ENCODE results near the gene PHC1. TPM values are rescaled to one million over a fixed set of nuclear protein-coding genes. Genes with fewer than 3 reads are reported as not detected.

Gene PHC1
- total RNA-seq, 1 donor from 2014 or later: 8.5 TPM

DNA sequence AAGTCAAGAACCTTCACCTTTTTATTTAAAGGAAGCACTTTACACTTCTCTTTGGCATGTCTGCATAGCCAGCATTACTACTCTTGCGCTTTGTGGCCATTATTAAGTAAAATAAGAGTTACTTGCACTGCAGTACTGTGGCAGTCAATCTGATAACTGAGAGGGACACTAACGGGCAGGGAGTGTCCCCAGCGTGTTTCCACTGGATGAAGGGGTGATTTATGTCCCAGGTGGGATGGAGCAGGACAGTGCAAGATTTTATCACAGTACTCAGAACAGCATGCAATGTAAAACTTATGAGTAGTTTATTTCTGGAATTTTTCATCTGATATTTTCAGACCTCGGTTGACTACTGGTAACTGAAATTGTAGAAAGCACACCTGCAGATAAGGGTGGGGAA, 43.3 kb downstream of the PHC1 start:
- H3K4me3 Mint-ChIP-seq (ENCODE audit: low read depth): no peak overlapping the region
- intact Hi-C loops (cut with micrococcal nuclease): loop anchor here (10.0 kb wide), 1 partner anchor 287 kb away; no protein-coding TSS in a partner anchor
- H3K27me3 Mint-ChIP-seq (ENCODE audit: low read depth): no peaks in the 10 kb centered on the region
- H3K36me3 Mint-ChIP-seq (ENCODE audit: low read depth): peaks cover 48% of the 10 kb centered on the region
- H3K4me1 Mint-ChIP-seq (ENCODE audit: low read depth): peaks cover 24% of the 10 kb centered on the region
- no peak overlapping the region for H3K27ac Mint-ChIP-seq
- H3K9me3 Mint-ChIP-seq: peaks cover 32% of the 10 kb centered on the region
- no peak for DNase-seq (ENCODE audit: low spot score)

DNA sequence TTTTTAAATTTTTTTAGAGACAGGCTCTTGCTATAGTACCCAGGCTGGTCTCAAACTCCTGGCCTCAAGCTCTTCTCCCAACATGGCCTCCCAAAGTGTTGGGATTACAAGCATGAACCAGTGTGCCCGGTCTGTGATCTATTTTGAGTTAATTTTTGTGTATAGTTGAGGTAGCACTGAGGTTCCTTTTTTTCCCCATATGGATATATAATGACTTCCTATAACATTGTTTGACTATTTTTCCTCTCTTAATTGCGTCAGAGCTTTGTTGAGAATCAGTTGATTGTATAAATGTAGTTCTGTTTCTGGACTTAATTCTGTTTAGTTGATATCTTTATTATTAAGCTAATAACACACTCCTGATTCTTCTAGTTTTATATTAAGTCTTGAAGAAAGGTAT, 43.8 kb downstream of the PHC1 start:
- Mint-ChIP-seq H3K9me3 (peaks cover 32% of the 10 kb centered on the region), H3K27me3 (ENCODE audit: low read depth) (no peaks in the 10 kb centered on the region), H3K27ac (no peak overlapping the region), H3K4me3 (ENCODE audit: low read depth) (no peak overlapping the region), H3K36me3 (ENCODE audit: low read depth) (peaks cover 48% of the 10 kb centered on the region), H3K4me1 (ENCODE audit: low read depth) (peaks cover 19% of the 10 kb centered on the region)
- intact Hi-C loops (cut with micrococcal nuclease): loop anchor here (10.0 kb wide), 1 partner anchor 287 kb away; no protein-coding TSS in a partner anchor
- no peak for DNase-seq (ENCODE audit: low spot score)

DNA sequence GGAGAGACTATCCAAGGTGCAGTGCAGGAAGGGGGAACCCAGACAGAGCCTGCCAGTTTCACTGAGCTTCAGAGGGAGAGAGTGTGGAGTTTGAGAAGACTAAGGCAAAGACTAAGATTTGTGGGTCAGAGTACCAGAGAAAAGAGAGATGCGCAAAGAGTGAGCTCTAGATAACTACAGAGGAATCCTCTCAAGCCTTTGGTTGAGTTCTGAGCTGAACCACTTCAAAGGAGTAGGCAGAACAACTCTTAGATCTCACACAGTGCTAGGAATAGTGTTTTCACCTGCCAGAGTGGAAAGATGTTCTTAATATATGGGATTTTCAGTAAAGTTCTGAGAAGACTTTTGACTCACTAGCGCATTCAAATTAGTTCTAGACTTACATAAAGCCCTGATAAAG, 45.9 kb downstream of the PHC1 start:
- no peak overlapping the region for H3K27ac Mint-ChIP-seq
- H3K9me3 Mint-ChIP-seq: peaks cover 30% of the 10 kb centered on the region
- H3K4me3 Mint-ChIP-seq (ENCODE audit: low read depth): no peak overlapping the region
- peaks cover 40% of the 10 kb centered on the region for H3K36me3 Mint-ChIP-seq (ENCODE audit: low read depth)
- peaks cover 4% of the 10 kb centered on the region for H3K4me1 Mint-ChIP-seq (ENCODE audit: low read depth)
- intact Hi-C loops (cut with micrococcal nuclease): no loop called here
- no peak for DNase-seq (ENCODE audit: low spot score)
- peaks cover 8% of the 10 kb centered on the region for H3K27me3 Mint-ChIP-seq (ENCODE audit: low read depth)

DNA sequence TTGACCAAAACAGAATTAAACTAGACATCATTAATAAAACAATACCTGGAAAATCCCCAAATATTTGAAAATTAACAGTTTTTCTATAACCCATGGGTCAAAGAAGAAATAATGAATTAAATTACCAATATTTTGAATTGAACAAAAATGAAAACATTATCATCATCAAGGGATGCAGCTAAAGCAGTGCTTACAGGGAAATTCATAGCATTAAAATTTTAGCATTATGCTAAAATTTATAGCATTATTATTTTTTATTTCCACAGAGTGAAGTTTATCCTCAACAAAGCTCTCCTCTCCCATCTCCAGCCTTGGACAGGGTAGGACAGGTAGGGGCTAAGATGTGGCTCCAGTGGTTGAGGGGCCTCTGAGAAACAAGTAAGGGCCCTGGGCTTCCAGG, 54.5 kb downstream of the PHC1 start:
- Mint-ChIP-seq H3K27me3 (ENCODE audit: low read depth) (peaks cover 6% of the 10 kb centered on the region), H3K27ac (no peak overlapping the region), H3K4me3 (ENCODE audit: low read depth) (no peak overlapping the region), H3K9me3 (peaks cover 42% of the 10 kb centered on the region), H3K4me1 (ENCODE audit: low read depth) (no peaks in the 10 kb centered on the region), H3K36me3 (ENCODE audit: low read depth) (peaks cover 14% of the 10 kb centered on the region)
- DNase-seq (ENCODE audit: low spot score): no peak
- intact Hi-C loops (cut with micrococcal nuclease): no loop called here

DNA sequence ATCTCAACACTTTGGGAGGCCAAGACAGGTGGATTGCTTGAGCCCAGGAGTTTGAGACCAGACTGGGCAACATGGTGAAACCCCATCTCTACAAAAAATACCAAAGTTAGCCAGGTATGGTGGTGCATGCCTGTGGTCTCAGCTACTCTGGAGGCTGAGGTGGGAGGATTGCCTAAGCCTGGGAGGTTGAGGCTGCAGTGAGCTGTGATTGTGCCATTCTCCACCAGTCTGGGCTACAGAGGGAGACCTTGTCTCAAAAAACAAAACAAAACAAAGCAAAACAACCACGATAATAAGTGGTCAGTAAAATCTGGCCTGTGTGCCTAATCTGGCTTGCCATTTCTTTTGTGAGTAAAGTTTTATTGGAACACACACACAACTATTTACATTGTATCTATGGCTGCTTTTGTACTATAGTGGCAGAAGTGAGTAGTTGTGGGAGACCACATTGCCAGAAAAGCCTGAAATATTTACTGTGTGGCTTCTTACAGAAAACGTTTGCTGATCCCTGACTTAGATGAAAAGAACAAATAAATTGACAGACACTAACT, 55.6 kb downstream of the PHC1 start:
- Mint-ChIP-seq H3K27ac (no peak overlapping the region), H3K4me1 (ENCODE audit: low read depth) (no peaks in the 10 kb centered on the region), H3K27me3 (ENCODE audit: low read depth) (no peaks in the 10 kb centered on the region), H3K4me3 (ENCODE audit: low read depth) (no peak overlapping the region), H3K36me3 (ENCODE audit: low read depth) (peaks cover 11% of the 10 kb centered on the region), H3K9me3 (peaks cover 42% of the 10 kb centered on the region)
- intact Hi-C loops (cut with micrococcal nuclease): no loop called here
- DNase-seq (ENCODE audit: low spot score): no peak

DNA sequence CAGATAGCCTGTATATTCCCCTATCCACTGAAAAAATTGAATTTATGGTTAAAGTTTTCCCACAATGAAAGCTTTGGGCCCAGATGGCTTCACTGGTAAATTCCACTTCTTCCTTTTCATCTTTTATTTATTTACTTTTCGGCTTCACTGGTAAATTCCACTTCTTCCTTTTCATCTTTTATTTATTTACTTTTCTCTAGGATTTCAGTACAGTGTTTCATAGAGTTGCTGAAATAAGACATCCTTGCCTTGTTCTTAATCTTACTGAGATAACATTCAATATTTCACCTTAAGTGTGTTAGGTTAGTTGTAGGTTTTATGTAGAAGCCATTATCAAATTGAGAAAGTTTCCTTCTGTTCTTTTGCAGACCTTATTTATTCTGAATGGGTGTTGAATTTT, 56.1 kb downstream of the PHC1 start:
- intact Hi-C loops (cut with micrococcal nuclease): no loop called here
- H3K27ac Mint-ChIP-seq: no peak overlapping the region

DNA sequence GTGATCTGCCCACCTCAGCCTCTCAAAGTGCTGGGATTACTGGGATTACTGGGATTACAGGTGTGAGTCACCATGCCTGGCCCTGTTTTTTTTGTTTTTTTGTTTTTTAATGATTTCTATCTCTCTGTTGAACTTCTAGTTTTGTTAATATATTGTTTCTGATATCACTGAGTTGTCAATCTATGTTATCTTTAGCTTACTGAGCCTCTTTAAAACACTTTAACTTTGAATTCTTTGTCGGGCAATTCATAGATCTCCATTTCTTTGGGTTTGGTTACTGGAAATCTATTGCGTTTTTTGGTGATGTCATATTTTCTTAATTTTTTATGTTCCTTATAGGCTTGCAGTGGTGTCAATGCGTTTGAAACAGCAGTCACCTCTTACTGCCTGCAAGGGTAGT, 65.8 kb downstream of the PHC1 start:
- H3K27me3 Mint-ChIP-seq (ENCODE audit: low read depth): peaks cover 2% of the 10 kb centered on the region
- DNase-seq (ENCODE audit: low spot score): no peak
- H3K27ac Mint-ChIP-seq: no peak overlapping the region
- no peaks in the 10 kb centered on the region for H3K4me1 Mint-ChIP-seq (ENCODE audit: low read depth)
- intact Hi-C loops (cut with micrococcal nuclease): no loop called here
- peaks cover 31% of the 10 kb centered on the region for H3K9me3 Mint-ChIP-seq
- H3K36me3 Mint-ChIP-seq (ENCODE audit: low read depth): peaks cover 10% of the 10 kb centered on the region
- no peak overlapping the region for H3K4me3 Mint-ChIP-seq (ENCODE audit: low read depth)

More for the DNA sequence above, 56.1 kb downstream of the PHC1 start:
- peaks cover 43% of the 10 kb centered on the region for H3K9me3 Mint-ChIP-seq
- no peaks in the 10 kb centered on the region for H3K27me3 Mint-ChIP-seq (ENCODE audit: low read depth)
- peaks cover 11% of the 10 kb centered on the region for H3K36me3 Mint-ChIP-seq (ENCODE audit: low read depth)
- H3K4me3 Mint-ChIP-seq (ENCODE audit: low read depth): no peak overlapping the region
- H3K4me1 Mint-ChIP-seq (ENCODE audit: low read depth): no peaks in the 10 kb centered on the region
- DNase-seq (ENCODE audit: low spot score): no peak

DNA sequence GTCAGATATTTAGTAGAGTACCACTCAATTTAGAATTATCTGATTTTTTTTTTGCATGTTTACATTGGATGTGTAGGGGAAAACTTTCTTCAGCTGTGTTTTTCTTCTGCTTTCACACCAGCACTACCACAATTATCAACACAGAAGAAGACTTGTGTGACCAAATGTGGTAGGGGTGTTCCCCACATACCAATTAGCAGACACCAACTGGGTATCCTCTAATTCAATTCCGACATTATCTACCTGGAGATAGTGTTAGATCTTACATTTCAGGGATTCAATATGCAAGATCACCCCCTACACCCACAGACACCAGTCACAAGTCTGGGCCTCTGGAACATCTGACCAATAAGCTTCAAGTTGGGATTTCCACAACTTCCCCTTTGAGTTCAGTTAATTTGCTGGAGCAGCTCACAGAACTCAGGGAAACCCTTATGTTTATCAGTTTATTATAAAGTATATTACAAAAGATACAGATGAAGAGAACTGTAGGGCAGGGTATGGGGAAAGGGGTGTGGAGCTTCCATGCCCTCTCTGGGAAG, 71.0 kb downstream of the PHC1 start:
- intact Hi-C loops (cut with micrococcal nuclease): no loop called here

DNA sequence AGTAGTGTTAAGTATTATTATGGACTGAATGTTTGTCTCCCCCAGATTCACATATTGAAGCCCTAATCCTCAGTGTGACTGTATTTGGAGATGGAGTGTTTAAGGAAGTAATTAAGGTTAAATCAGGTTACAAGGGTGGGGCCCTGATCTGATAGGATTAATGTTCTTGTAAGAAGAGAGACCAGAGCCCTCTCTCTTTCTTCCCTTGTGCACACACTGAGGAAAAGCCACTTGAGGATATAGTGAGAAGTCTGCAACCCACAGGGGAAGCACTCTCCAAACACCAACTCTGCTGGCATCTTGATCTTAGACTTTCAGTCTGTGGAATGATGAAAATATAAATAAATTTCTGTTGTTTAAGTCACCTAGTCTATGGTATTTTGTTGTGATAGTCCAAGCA, 72.9 kb downstream of the PHC1 start:
- intact Hi-C loops (cut with micrococcal nuclease): no loop called here
- no peaks in the 10 kb centered on the region for H3K9me3 Mint-ChIP-seq
- peaks cover 4% of the 10 kb centered on the region for H3K27me3 Mint-ChIP-seq (ENCODE audit: low read depth)

More for the DNA sequence above, 71.0 kb downstream of the PHC1 start:
- no peak overlapping the region for H3K27ac Mint-ChIP-seq
- H3K4me3 Mint-ChIP-seq (ENCODE audit: low read depth): no peak overlapping the region
- no peak for DNase-seq (ENCODE audit: low spot score)
- H3K27me3 Mint-ChIP-seq (ENCODE audit: low read depth): peaks cover 6% of the 10 kb centered on the region
- peaks cover 3% of the 10 kb centered on the region for H3K9me3 Mint-ChIP-seq
- peaks cover 27% of the 10 kb centered on the region for H3K4me1 Mint-ChIP-seq (ENCODE audit: low read depth)
- H3K36me3 Mint-ChIP-seq (ENCODE audit: low read depth): peaks cover under 1% of the 10 kb centered on the region

DNA sequence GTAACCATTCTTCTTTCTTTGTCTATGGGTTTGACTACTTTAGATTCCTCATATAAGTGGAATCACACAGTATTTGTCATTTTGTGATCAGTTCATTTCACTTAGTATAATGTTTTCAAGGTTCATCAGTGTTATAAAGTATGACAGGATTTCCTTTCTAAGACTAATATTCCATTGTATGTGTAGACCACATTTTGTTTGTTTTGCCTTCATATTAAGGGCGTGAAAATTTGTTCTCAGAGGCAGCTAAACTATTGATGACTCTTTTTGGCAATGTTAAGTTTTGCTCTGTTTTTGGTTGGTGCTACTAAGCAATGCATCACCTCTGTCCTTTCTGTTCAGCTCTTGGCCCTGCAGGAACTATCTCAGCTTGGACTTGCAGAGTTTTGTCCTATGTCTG, 73.4 kb downstream of the PHC1 start:
- DNase-seq (ENCODE audit: low spot score): no peak
- Mint-ChIP-seq H3K4me1 (ENCODE audit: low read depth) (peaks cover 34% of the 10 kb centered on the region), H3K9me3 (no peaks in the 10 kb centered on the region), H3K4me3 (ENCODE audit: low read depth) (no peak overlapping the region), H3K27me3 (ENCODE audit: low read depth) (peaks cover 4% of the 10 kb centered on the region), H3K27ac (no peak overlapping the region), H3K36me3 (ENCODE audit: low read depth) (no peaks in the 10 kb centered on the region)
- intact Hi-C loops (cut with micrococcal nuclease): loop anchor here (2.0 kb wide), 1 partner anchor 37 kb away; no protein-coding TSS in a partner anchor

More for the DNA sequence above, 72.9 kb downstream of the PHC1 start:
- no peak for DNase-seq (ENCODE audit: low spot score)
- no peak overlapping the region for H3K4me3 Mint-ChIP-seq (ENCODE audit: low read depth)
- no peaks in the 10 kb centered on the region for H3K36me3 Mint-ChIP-seq (ENCODE audit: low read depth)
- H3K4me1 Mint-ChIP-seq (ENCODE audit: low read depth): peaks cover 32% of the 10 kb centered on the region
- H3K27ac Mint-ChIP-seq: no peak overlapping the region

DNA sequence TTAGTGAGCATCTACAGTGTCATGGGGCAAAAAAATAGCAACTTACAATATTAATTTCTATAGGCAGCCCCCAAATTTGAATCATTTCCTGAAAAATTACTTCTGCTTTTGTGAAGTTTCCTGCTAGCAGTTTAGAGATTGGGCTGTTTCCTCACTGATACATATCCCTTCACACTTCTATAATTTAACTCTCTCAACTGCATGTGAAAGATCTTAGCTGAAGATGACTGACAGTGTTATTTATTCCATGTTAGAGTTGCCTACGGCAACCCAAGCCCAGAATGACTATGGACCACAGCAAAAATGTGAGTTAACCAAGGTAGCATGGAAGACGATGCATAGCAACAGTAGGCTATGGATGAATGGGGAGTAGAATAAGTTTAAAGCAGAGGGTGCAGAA, 75.1 kb downstream of the PHC1 start, which contains the start of gene KLRG1:
KLRG1 (plus strand) TSS at position 134 of the 400 bp plus-strand sequence; CDS start at position 224, 90 bp downstream.
- Mint-ChIP-seq H3K9me3 (no peaks in the 10 kb centered on the region), H3K27me3 (ENCODE audit: low read depth) (peaks cover 7% of the 10 kb centered on the region), H3K36me3 (ENCODE audit: low read depth) (no peaks in the 10 kb centered on the region), H3K4me3 (ENCODE audit: low read depth) (no peak within 1 kb of the TSS), H3K27ac (no peak within 1 kb of the TSS), H3K4me1 (ENCODE audit: low read depth) (peaks cover 34% of the 10 kb centered on the region)
- intact Hi-C loops (cut with micrococcal nuclease): loop anchor here (2.0 kb wide), 1 partner anchor 35 kb away; no protein-coding TSS in a partner anchor
- DNase-seq (ENCODE audit: low spot score): no peak

Measured in activated T-helper 2 cell treated with anti-CD3 and anti-CD28 coated beads, Interferon-gamma antibody, Interleukin-2, Interleukin-4, amounts not matched to agents 10 μg/mL and 5 μg/mL and 100 μg/mL, durations not matched to agents 14 hours and 24 hours and 36 hours (primary cell).